HG03064 (cell line): ENCODE results near the gene BICD2.
"Not testable (repeated sequence)": the region's sequence is repeated elsewhere in the genome, so short reads cannot be mapped to it uniquely, and the experiment has no call there.

Source experiments
- ATAC-seq: cut with Tn5 transposase; IDR thresholded peaks from one replicate; pipeline ENCODE4 v1.9.1; 2021; ENCODE audit warnings: low read depth; ENCODE audit not compliant: unreplicated experiment

BICD2 gene

DNA sequence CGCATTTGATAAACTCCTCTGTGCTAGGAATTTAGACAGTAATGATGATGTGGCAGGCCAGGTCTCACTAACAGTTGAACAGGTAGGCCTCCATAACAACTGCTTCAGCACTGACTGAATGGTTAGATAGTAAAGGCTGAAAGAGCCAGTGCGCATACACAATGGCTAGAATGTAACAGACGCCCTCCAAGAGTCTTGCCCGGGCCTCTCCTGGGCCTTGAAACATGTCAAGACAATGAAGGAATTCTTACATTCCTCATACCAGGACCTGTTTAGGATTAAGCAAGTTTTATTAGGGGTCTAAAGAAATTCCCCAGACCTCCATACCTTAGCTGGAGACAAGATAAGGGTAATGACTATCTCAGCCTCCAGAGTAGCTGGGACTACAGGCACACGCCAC lies 6.7 kb upstream of the BICD2 start:
- ATAC-seq: no peak

DNA sequence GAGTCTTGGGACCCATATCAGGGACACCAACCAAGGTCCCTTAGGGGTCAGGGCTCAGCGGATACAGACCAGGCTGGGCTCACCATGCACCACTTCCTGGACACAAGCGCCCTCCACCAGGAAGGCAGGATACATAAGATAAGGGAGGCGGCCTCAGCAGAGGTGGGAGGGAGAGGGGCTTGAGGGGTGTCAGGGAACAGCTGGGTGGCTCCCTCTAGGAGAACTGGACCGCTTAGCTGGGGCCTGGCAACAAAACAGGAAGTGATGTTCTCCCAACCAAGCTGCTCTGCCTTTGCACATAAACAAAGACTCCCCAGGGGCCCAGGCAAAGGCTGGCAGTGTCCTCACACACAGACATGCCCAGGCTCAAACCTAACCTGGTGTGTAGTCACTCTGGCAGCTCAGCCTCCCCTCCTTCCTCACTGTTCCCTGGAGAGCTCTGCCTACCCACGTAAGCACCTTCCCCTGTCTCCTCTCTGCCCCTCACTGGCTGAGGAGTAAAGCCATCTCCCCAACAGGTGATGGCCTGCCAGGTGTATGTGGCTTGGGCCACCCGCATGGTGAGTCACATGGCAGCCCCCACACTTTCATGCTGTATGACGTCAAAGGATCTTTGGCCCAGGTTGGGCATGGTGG lies 5.8 kb upstream of the BICD2 start:
- ATAC-seq: no peak

DNA sequence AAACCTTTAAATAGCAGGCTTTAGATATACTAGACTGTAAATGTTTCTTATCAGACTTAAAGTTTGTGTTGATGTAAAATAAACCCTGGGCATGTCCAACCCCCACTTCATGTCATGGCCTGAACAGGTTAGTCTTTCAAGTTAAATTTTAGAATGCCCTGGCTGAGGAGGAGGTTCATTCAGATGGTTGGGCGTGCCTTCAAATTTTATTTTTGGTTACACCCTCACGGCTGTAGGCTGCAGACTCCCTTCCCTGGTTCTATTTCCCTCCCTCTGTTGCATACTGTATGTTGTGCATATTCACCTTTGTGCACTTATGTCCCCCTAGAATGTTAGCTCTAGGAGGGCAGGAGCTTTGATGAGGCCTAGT lies 5.3 kb upstream of the BICD2 start:
- ATAC-seq: no peak

DNA sequence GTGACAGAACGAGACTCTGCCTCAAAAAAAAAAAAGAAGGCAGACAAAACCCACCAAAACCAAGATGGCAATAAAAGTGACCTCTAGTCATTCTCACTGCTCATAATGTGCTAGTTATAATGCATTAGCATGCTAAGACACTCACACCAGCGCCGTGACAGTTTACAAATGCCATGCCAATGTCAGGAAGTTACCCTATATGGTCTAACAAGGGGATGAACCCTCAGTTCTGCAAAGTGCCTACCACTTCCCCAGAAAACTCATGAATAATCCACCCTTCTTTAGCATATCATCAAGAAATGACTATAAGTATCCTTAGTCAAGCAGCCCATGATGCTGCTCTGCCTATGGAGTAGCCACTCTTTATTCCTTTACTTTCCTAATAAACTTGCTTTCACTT lies 4.7 kb upstream of the BICD2 start:
- ATAC-seq: no peak

DNA sequence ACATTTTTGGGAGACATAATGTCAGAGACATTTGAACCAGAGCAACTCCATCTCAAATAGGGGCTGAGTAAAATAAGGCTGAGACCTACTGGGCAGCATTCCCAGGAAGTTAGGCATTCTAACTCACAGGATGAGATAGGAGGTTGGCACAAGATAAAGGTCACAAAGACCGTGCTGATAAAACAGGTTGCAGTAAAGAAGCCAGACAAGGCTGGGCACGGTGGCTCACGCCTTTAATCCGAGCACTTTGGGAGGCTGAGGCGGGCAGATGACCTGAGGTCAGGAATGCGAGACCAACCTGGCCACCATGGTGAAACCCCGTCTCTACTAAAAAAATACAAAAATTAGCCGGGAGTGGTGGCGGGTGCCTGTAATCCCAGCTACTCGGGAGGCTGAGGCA lies 4.2 kb upstream of the BICD2 start:
- not testable (repeated sequence) for ATAC-seq

DNA sequence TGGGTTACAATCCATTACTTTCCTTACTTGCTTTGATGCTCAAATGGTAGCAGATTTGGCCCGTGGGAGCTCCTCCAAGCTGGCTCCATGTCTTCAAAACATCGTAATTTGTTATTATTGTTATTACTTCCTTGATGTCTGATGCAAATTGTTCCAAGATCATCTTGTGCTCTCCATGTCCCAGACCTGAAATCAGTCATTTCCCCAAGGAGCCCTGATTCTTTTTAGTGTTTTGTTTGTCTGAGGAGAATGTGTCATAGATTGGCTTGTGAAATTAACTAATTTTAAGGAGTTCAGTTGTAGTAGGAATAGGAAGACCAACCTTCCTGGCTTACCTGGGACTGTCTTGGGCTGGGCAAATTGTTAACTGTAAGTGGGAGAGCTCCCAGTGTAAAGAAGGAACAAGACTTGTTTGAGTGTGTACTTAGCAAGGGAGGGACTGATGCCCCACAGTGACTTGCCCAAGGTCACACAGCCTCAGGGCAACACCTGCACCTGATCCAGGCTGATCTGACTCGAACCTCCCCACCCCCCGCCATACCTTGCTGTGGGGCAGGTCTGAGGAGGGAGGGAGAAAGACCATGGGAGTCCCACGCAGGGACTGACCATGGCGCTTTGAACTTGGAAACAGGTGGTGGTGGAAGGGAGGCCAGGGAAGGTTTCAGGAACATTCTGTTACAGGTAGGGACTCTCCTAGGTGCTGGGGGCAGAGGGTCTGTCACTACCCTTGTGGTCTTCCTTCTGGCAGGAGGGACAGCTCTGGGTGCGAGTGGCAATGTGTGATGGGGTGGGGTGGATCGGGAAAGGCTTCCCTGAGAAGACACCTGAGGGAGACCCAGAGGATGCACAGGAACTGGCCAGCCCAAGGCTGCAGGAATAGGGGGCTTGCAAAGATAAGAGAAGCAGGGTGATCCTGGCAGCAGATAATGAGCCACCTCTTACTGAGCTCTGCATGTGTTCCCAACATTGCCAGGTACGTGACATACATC lies 2.7 kb upstream of the BICD2 start:
- no peak for ATAC-seq

DNA sequence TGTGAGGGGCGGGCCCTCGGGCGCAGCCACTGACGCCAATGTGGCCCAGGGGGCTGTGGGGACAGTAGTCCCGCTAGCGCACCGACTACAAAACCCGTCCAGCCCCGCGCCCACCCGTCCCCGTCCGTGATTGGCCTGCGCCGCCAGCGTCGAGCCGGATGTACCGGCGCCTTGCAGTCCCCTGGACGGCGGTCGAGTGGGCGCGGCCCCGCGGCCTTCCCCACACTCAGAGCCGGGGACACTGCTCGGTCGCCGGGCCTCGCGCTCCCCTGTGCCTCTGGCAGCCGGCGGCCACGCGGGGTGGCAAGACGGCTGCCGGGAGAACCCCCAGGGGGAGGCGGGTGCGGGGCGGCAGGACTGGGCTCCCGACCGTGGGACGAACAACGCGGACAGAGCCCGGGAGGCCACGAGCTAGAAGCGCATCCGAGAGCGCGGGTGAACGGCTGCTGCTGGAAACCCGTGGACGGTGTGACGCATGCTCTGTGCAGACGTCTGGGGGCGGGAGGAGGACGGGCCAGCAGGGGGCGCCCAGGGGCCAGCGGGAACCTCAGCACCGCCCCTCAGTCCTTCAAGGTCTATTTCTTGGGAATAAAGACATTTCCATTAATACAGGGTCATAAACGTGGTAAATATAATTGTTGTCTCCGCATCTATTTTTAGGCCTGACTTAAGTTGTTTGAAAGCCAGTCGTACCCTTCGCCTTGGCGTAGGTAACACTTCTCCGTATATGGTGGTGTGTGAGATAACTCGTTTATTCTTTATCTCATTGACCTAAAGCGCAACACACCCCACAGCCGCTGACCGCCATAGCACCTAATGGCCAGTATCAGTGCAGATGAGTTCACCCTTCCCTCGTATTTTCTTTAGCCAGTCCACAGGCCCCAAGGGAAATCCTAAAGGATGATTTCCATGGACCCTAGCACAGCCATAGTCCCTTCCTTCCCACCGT lies 629 bp upstream of the BICD2 start:
- ATAC-seq: peak; percentile 89

DNA sequence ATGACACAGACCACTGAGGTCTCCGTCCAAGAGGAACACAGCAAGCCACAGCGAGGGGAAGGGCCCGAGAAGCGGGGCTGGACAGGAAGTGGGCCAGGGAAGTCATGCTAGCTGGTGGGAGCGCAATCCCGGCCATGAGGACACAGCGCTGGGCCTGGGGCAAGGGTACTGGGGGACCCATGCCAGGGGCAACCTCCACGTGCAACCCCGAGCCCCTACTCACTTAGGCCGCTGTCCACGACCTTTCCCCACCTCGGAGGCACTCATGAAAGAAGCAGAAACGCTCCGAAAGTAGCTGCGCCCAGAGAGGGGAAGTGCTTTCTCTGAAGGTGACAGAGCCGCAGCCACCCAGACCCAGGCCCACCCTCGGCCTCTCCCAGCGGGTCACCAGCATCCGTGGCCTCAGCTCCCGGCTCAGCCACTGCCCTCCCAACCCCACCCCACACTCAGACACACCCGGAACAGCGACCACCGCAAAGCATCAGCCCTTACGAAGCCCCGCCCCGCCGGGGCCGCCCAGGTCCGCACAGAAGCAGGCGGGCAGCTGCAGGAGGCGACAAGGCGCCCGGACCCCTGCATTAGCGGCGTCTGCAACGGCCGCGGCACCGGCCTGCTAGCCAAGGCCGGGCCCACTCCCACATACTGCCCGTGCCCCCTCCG lies 782 bp downstream of the BICD2 start:
- peak; percentile 12 for ATAC-seq

DNA sequence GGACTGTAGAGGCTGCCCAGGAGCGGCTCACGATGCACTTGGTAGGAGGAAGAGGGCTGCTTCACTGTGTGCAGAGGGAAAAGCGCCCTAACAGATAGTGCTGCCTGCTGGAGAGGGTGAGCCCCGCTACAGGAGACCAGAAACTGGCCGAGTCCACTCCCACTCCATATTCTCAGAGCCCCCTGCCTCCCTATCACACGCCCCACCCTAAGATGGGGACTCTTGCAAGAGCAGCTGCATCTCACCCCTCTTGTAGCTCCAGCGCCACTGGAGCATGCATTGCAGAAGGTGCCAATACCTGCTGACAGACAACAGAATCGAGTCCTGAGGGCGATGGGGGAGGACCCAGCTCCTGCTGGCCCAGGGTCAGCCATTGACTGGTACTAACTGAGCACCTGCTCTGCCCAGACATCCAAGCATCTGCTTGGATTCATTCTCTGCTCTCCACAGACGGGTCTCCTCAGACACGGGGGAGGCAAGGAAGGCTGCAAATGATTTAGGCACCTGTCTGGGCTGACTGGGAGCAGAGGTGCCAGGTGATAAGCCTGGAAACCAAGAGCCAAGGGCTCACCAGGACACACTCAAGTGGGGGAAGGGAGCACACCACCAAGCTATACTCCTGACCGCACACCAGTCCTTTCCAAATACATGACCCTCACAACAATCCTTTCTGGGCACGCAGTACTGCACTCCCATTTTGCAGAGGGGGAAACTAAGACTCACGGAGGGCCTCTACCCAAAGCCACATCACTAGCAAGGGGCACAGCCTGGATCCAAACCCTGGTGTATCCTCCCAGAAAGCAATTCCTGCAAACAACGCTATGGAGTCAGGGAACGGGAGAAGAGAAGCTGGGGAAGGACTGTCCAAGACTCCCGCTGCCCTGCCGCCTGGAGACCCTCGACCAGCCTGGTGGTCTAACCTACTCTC lies 1.6 kb downstream of the BICD2 start:
- ATAC-seq: no peak

DNA sequence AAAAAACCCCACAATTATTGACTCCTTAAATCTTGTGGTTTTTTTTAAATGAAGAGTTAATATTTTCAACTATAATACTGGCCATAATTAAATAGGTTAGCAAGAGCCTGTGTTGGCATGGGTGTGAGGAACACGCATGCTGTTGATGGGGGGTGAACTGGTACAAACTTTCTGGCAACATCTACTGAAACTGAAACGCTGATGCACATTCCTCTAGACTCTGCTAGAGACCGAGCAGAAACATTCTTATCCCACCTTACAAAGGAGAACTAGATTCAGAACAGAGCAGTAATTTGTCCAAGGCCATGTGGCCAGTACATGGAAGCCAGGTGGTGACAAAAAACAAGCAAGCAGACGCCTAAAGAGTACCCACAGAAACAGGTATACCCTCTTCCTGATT lies 2.4 kb downstream of the BICD2 start:
- ATAC-seq: no peak

DNA sequence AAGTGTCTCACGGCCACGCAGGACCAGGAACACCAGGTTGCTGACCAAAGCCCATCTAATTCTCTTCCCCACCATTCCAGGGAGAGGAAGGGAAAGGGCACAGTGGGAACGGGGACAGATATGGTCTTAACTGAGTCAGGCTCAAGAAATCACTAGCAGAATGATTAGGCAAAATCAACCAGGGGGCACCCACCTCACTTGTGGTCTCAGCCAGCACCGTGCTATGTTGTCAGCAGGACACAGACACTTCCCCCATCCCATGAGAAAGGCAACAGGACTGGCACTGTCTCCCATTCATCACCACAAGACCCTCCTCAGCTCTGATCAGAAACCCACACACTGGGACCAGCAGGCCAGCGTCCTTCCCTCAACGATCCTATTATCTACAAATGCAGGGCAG lies 2.9 kb downstream of the BICD2 start:
- ATAC-seq: no peak

DNA sequence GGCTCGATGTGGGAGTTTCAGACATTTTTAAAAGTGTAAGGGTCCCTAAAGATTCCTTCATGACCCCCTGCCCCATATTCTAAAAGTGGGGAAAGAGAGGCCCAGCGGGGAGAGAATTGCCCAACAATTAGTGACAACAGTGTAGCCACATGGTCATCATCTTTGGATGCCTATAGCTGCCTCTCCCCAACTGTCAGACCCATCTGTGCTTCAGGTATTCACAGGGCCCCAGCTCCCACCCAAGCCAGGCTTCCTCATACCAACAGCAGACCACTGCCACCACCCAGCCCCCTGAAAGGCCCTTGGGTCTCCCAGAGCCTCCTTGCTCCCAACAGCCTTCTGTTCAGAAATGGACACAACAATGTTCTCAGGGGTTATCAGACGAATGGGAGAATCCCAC lies 4.1 kb downstream of the BICD2 start:
- ATAC-seq: no peak

DNA sequence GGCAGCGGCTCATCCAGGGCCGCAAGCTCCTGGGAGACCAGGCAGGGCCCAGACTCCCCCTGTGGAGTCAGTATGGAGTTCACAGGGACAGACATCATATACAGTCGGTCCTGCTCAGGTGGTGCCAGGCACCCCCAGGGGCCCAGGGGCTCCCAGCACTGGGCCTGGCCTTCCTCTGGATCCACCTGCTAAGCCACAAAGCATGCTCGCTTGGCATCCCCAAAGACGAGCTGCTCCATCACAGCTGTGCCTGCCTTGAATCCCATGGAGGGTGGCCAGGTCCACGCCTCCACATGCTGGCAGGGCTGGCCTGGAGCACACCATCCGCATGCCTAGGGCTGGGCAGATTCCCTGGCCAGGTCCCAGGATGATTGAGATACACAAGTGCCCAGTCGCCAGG lies 4.6 kb downstream of the BICD2 start:
- no peak for ATAC-seq

DNA sequence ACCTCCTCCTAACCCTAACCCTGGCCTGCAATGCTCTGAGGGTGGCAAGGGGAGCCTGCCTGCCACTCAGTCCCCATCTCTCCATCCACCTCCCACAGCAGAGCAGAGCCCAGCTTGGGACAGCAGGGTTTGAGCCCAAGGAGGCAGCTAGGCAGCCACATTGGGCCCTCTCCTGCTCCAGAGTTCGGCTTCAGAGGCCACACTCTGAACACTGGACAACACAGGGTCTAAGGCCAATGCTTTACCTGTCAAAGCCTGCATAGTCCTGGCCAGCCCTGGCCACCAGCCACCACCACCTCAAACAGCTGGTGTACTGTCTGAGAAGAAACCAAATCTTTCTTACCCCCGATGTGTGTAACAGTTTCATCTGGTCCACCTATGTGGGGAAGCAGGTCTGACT lies 5.2 kb downstream of the BICD2 start:
- no peak for ATAC-seq

DNA sequence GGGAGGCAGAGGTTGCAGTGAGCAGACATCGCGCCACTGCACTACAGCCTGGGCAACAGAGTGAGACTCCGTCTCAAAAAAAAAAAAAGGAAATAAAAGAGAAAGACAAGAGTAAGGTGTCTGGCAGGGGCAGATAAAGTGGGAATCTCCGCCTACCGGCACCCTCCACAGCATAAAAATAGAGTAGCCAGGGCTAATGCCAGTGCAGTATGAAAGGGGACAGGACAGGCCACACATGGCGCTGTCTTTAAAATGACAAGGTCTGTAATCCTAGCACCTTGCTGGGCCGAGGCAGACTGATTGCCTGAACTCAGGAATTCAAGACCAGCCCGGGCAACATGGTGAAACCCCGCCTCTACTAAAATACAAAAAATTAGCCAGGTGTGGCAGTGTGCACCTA lies 7.8 kb downstream of the BICD2 start:
- no peak for ATAC-seq

DNA sequence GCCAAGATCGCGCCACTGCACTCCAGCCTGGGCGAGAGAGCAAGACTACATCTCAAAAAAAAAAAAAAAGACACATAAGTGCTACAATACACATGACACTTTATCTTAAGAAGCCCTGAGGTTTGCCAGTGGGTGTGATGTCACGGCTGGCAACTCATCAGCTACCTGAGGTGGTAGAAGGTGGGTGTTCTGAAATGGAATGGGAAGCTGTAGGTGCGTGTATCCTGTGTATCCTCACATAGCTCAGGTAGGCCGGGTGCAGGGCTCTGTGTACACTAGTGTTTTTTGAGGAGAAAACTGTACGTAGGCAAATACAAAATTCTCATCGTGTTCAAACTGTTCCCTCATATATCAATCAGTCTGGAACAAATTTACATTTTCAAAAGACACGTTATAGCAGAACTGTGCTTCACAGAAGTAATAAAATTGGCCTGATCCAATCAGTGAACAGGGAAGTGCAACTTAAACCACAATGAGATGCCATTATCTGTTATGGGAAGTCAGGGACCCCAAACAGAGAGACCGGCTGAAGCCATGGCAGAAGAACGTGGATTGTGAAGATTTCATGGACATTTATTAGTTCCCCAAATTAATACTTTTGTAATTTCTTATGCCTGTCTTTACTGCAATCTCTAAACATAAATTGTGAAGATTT lies 10.4 kb downstream of the BICD2 start:
- no peak for ATAC-seq

DNA sequence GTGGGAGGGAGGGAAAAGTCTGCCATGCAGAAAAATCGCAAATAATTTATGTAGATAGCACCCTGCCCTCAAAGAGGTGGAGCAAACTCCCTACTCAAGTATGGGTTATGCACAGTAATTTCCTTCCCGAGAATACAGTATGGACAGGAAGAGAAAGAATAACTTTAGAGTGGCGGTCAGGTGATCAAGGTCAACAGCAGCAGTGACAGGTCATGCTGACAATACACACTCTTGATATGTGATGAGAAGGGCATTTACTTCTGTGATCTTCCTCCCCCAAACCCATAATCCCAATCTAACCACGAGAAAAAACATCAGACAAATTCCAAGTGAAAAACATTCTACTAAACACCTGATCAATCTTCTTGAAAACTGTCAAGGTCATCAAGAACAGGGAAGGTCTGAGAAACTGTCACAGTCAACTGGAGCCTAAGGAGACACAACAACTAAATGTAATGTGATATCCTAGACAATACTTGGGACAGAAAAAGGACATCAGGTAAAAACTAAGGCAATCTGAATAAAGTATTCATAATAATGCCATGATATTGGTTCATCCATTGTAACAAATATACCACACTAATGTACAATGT lies 11.7 kb downstream of the BICD2 start:
- no peak for ATAC-seq

DNA sequence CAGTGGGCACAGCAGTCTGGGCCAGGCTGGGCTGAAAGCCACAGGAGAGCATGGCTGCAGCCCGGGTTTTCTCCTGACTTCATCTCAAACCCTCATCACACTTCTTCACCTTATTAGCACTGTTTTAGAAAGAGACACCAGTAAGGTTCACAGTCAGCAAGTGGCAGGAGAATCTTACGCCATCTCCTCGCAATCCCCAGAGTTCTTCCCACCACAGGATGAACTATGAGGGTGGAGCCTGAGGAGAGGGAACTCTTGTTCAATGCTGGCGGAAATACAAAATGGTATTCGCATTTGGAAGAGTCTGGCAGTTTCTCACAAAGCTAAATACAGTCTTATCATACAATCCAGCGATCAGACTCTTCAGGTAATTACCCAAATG lies 14.7 kb downstream of the BICD2 start:
- ATAC-seq: no peak
